Limb (tissue), 2 donors: ENCODE measurements around the gene ARMC6.
"Not testable (repeated sequence)": the region's sequence is repeated elsewhere in the genome, so short reads cannot be mapped to it uniquely, and the experiment has no call there.

ENCODE experiments used
- DNase-seq, 2 donors: peaks; one replicate each; pipeline ENCODE4 v3.0.0-alpha.2; 2016; ENCODE audit errors: extremely low spot score in 2 of 2

Gene ARMC6

GRCh38 chr19:19106938-19107337 is 73.5 kb downstream of the ARMC6 start:
- DNase-seq = not testable (repeated sequence)

GRCh38 chr19:19107654-19108053 is 74.3 kb downstream of the ARMC6 start:
- DNase-seq = no peak
